ENCODE results near the gene LRRC38.

The LRRC38 gene

DNA sequence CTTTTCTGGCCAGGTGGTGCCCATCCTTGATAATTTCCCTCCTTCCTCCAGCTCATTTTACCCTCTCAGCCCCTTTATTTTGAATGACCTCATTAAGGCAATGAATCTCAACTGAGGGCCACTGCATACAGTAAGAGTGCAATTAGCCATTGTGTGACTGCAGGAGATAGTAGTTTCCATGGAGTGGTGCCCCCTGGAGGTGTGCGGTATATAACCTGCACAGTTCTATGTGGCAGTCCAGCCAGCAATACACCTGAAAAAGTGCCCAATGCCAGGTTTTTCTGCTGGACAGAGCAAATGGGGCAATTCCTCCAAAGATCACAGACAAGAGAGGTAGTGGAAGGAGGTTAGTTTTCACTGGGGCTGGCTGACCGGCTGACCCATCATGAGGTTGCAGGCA is 25.9 kb upstream of the LRRC38 start:
- DNase-seq (ENCODE audit: low spot score): no peak
- TF ChIP-seq, protein P1, sequence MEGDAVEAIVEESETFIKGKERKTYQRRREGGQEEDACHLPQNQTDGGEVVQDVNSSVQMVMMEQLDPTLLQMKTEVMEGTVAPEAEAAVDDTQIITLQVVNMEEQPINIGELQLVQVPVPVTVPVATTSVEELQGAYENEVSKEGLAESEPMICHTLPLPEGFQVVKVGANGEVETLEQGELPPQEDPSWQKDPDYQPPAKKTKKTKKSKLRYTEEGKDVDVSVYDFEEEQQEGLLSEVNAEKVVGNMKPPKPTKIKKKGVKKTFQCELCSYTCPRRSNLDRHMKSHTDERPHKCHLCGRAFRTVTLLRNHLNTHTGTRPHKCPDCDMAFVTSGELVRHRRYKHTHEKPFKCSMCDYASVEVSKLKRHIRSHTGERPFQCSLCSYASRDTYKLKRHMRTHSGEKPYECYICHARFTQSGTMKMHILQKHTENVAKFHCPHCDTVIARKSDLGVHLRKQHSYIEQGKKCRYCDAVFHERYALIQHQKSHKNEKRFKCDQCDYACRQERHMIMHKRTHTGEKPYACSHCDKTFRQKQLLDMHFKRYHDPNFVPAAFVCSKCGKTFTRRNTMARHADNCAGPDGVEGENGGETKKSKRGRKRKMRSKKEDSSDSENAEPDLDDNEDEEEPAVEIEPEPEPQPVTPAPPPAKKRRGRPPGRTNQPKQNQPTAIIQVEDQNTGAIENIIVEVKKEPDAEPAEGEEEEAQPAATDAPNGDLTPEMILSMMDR (IDR thresholded peaks at IDR 0.05; ENCODE audit: extremely low read depth, missing control alignments): no peak

- no peak for DNase-seq (ENCODE audit: low spot score)
- TF ChIP-seq, protein P1 (IDR thresholded peaks at IDR 0.05; ENCODE audit: extremely low read depth, missing control alignments): no peak
Observed at GRCh38 chr1:13538832-13539231, 25.0 kb upstream of the LRRC38 start.

DNA sequence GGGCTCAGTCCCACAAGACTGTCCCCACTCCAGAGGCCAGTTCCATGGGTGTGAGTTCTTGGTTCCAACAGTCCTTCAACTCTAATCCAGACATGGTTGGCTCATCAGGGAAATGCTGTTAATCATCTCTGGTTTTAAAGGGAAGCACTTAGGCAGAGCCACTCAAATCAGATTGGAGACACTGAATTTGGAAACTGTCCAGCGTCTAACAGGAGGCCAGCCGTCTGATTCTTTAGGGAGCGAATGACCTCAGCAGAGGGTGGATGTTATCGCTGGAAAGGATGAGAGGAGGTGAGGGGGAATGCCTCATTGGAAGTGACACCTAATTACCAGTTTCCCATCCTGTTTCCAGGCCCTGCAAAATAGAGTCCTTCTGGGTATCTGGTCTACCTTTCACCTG is 22.8 kb upstream of the LRRC38 start:
- TF ChIP-seq, protein P1 (IDR thresholded peaks at IDR 0.05; ENCODE audit: extremely low read depth, missing control alignments): no peak
- no peak for DNase-seq (ENCODE audit: low spot score)

- TF ChIP-seq, protein P1 (IDR thresholded peaks at IDR 0.05; ENCODE audit: extremely low read depth, missing control alignments): no peak
- no peak for DNase-seq (ENCODE audit: low spot score)
Observed at GRCh38 chr1:13535227-13535626, 21.4 kb upstream of the LRRC38 start.

DNA sequence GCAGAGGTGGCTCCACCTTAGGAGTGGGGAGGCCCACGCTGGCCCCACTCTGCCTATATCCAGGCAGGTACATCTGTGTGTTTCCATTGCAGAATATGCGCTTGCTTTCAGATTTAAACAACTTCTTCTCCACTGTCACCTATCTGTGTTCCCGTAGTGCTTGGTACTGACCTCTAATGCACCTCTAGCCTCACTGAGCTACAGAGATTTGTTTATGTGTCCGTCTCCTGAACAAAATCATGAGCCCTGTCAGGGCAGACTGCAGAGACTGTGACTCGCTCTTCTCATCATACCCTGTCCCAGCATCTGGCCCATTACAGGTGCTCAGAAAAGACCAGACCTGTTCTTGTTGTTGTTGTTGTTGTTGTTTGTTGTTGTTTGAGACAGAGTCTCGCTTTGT is 14.5 kb upstream of the LRRC38 start:
- TF ChIP-seq, protein P1 (IDR thresholded peaks at IDR 0.05; ENCODE audit: extremely low read depth, missing control alignments): no peak
- no peak for DNase-seq (ENCODE audit: low spot score)

- DNase-seq (ENCODE audit: low spot score): no peak
- TF ChIP-seq, protein P1 (IDR thresholded peaks at IDR 0.05; ENCODE audit: extremely low read depth, missing control alignments): no peak
Observed at GRCh38 chr1:13523780-13524477, 10.1 kb upstream of the LRRC38 start.

DNA sequence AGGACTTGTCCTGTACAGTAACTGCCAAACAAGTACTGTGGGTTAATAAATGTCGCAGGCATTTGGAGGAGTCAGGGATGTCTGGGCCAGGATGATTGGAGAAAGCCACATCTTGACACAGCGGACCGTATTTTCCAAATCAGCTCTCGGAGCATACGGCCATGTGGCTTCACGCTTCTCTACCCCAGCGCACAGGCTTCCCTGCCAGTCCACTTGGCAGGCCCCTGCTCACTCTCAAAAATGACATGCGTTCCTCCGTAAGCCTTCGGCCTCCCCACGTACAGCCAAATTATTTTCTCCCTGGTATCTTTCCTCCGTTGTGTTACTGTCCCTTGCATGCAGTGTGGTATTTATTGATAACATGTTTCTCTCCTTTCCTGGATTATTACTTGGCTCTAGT is 7.2 kb upstream of the LRRC38 start:
- TF ChIP-seq, protein P1 (IDR thresholded peaks at IDR 0.05; ENCODE audit: extremely low read depth, missing control alignments): no peak
- DNase-seq (ENCODE audit: low spot score): no peak
